Measurements from ENCODE around the gene INHBB. TPM values are rescaled to one million over a fixed set of nuclear protein-coding genes. Genes with fewer than 3 reads are reported as not detected.

The INHBB gene
- total RNA-seq, 1 donor from 2014 or later, result 0.62 TPM

DNA sequence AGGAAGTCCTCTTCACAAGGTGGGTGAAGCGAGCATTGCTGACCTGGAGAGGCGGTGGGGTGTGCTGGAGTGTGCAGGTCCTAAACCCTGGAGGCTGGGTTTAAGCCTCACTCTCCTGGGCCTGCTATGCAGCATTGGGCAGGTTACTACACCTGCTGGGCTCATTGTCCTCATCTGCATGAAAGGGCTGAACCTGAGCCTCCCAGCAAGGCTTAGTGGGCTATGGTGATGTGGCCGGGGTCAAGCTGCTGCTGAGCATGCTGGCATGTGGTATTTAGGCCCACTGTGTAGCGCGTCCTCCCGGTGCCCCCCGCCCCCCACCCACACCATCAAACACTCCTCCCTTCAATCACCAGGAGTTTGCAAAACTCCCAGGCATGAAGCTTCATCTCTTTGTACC lies 37.3 kb downstream of the INHBB start:
- Mint-ChIP-seq H3K9me3 (ENCODE audit: unreplicated experiment) (no peaks in the 10 kb centered on the region), H3K36me3 (ENCODE audit: unreplicated experiment) (no peaks in the 10 kb centered on the region), H3K27ac (ENCODE audit: unreplicated experiment) (no peak overlapping the region), H3K4me3 (ENCODE audit: unreplicated experiment) (no peak overlapping the region), H3K27me3 (ENCODE audit: unreplicated experiment) (peaks cover 32% of the 10 kb centered on the region), H3K4me1 (ENCODE audit: unreplicated experiment) (no peaks in the 10 kb centered on the region)
- TF ChIP-seq, protein P1, sequence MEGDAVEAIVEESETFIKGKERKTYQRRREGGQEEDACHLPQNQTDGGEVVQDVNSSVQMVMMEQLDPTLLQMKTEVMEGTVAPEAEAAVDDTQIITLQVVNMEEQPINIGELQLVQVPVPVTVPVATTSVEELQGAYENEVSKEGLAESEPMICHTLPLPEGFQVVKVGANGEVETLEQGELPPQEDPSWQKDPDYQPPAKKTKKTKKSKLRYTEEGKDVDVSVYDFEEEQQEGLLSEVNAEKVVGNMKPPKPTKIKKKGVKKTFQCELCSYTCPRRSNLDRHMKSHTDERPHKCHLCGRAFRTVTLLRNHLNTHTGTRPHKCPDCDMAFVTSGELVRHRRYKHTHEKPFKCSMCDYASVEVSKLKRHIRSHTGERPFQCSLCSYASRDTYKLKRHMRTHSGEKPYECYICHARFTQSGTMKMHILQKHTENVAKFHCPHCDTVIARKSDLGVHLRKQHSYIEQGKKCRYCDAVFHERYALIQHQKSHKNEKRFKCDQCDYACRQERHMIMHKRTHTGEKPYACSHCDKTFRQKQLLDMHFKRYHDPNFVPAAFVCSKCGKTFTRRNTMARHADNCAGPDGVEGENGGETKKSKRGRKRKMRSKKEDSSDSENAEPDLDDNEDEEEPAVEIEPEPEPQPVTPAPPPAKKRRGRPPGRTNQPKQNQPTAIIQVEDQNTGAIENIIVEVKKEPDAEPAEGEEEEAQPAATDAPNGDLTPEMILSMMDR (IDR thresholded peaks at IDR 0.05), result no peak
- no peak for DNase-seq (ENCODE audit: extremely low spot score, unreplicated experiment)

DNA sequence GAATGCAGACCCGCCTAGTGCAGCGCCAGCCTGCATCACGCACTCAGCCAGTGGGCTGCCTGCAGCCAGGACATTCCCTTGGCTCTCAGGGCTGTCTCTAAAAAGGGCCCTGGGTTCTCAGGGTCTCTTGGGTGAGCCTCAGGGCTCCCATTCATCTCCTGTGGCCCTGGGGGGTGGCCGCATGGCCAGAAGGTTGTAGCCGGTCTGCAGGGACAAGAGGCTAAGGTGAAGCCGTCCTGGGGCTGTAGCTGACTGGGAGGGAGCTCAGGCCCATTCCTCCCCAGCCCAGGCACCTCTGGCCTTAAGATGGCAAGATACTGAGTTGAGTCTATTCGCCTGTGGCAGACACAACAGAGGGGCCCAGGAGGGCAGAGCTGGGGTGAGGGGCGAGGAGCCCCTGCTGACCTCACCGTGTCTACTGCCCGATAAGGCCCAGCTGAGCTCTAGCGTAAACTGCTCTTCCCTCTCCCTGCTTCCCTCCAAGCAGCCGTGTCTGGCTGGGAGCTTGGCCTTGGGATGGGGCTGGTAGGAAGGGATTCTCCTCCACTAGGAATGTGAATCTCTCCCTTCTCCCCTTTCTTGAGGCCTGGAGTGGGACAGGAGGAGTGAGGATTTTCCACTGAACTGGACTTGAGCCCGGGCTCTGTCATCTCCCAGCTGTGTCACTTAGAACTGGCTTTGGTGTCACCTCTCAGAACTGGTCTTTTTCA lies 37.9 kb downstream of the INHBB start:
- Mint-ChIP-seq H3K27me3 (ENCODE audit: unreplicated experiment) (peaks cover 28% of the 10 kb centered on the region), H3K27ac (ENCODE audit: unreplicated experiment) (no peak overlapping the region), H3K4me1 (ENCODE audit: unreplicated experiment) (no peaks in the 10 kb centered on the region), H3K9me3 (ENCODE audit: unreplicated experiment) (no peaks in the 10 kb centered on the region), H3K36me3 (ENCODE audit: unreplicated experiment) (no peaks in the 10 kb centered on the region), H3K4me3 (ENCODE audit: unreplicated experiment) (no peak overlapping the region)
- DNase-seq (ENCODE audit: extremely low spot score, unreplicated experiment), result no peak
- TF ChIP-seq, protein P1 (IDR thresholded peaks at IDR 0.05), result no peak

DNA sequence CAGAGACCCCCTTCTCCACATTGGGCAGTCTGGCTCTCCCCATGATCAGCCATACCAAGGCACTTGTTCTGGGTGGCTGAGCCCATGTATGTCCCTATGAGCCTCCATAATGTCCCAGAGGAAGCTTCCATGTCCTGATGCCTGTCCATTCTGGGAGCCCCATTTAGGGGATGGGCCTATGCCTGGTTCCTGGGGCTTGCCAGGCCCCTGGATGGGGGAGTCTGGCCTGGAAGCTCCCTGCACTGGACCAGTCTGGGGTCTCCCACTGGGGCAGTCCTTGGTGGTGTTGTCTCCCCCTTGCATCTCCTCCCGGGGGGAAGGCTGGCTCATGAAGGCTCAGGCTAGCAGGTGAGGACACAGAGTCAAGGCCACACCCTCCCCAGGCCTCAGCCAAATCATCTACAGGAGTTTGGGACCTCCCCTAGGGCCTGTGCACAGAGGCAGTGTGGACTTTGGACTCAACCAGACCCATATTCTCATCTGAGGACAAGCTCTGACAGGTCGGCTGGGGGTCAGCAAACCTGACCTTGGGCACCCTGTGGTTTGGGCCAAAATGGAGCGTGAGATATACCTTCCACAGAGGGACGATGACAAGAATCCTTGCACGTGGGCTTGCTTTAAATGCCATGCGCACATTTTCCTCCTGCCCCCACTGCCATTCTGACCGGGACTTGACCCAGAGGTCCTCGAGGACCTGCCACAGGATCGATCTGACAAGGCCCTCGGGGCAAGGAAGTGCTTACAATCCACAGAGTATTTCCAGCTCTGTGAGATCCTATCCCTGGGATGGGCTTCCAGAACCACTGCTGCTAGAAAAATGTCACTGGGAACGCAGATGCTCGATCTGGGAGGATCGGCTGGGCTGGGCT lies 38.8 kb downstream of the INHBB start:
- DNase-seq (ENCODE audit: extremely low spot score, unreplicated experiment), result no peak
- H3K27ac Mint-ChIP-seq (ENCODE audit: unreplicated experiment), result no peak overlapping the region
- no peaks in the 10 kb centered on the region for H3K36me3 Mint-ChIP-seq (ENCODE audit: unreplicated experiment)
- no peaks in the 10 kb centered on the region for H3K9me3 Mint-ChIP-seq (ENCODE audit: unreplicated experiment)
- TF ChIP-seq, protein P1 (IDR thresholded peaks at IDR 0.05), result no peak
- no peak overlapping the region for H3K4me3 Mint-ChIP-seq (ENCODE audit: unreplicated experiment)
- H3K4me1 Mint-ChIP-seq (ENCODE audit: unreplicated experiment), result no peaks in the 10 kb centered on the region
- peaks cover 27% of the 10 kb centered on the region for H3K27me3 Mint-ChIP-seq (ENCODE audit: unreplicated experiment)

DNA sequence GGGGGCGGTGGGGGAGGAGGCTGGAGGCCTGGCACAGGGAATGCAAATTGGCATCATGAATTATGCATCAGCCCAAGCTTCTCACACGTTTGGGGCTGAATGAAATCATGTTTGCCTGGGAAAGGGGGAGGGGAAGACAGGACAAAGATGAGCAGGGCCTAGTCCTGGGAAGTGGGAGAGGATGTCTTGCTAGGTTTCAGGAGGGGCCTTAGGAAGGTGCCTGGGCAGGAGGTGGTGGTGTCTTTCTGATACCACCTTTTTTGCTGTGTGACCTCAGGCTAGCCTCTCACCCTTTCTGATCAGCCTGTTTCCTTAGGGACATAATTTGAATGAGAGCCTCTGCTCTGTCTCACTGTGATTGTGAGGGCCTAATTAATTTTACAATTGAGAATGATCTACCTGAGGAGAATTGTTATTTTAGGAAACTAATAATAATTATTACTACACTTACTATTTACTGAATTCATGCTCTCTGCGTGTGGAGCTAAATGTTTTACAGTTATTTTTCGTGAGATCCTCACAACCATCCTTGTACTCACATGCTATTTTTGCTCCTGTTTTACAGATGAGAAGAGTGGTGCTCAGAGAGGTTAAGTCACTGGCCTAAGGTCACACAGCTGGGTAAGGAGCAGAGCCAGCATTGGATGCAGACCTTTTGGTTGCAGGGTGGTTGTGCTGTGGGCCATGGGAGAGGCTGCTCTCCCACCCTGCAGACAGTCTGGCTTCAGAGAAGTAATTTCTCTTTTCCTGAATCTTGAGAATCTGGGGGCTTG lies 39.6 kb downstream of the INHBB start:
- Mint-ChIP-seq H3K27ac (ENCODE audit: unreplicated experiment) (no peak overlapping the region), H3K36me3 (ENCODE audit: unreplicated experiment) (no peaks in the 10 kb centered on the region), H3K27me3 (ENCODE audit: unreplicated experiment) (peaks cover 26% of the 10 kb centered on the region), H3K9me3 (ENCODE audit: unreplicated experiment) (no peaks in the 10 kb centered on the region), H3K4me3 (ENCODE audit: unreplicated experiment) (no peak overlapping the region), H3K4me1 (ENCODE audit: unreplicated experiment) (no peaks in the 10 kb centered on the region)
- TF ChIP-seq, protein P1 (IDR thresholded peaks at IDR 0.05), result no peak
- no peak for DNase-seq (ENCODE audit: extremely low spot score, unreplicated experiment)

Measured in osteocyte (in vitro differentiated cells).